ENCODE measurements around the gene CCDC88B. TPM values are rescaled to one million over a fixed set of nuclear protein-coding genes. Genes with fewer than 3 reads are reported as not detected.
"Not testable (repeated sequence)": the region's sequence is repeated elsewhere in the genome, so short reads cannot be mapped to it uniquely, and the experiment has no call there.

Gene CCDC88B
- total and polyA plus RNA-seq, 4 donors: 13.6 to 56.8 (median 43.4) TPM

- WGBS, 2 donors: 78 to 92% methylated on average over 5 of the region's 5 CpGs
- H3K4me3 ChIP-seq: no peak overlapping the region
- H3K36me3 ChIP-seq (ENCODE audit: control insufficient read depth in 4 of 4, insufficient read depth in 4 of 4, low read length in 4 of 4): peaks cover 0 to 19% (median 0%) of the 10 kb centered on the region in 4 donors
- H3K27me3 ChIP-seq (ENCODE audit: control insufficient read depth in 3 of 3, insufficient read depth in 3 of 3, low read length in 2 of 3): no peaks in the 10 kb centered on the region
- TF ChIP-seq CTCF (IDR thresholded peaks at IDR 0.05; ENCODE audit: control extremely low read depth, extremely low read depth): no peak
- H3K27ac ChIP-seq (ENCODE audit: low read depth in 1 of 2, low read length in 1 of 2): peak overlapping the region in 1 of 2 donors; percentile 80
- DNase-seq (peak in 2 of 3 donors; percentile 32 to 59), ATAC-seq (ENCODE audit: insufficient read depth, low FRiP score) (no peak)
- H3K9me3 ChIP-seq (ENCODE audit: control insufficient read depth in 4 of 4, insufficient read depth in 3 of 4, low read length in 3 of 4): no peaks in the 10 kb centered on the region
- no peak overlapping the region for H3K9ac ChIP-seq (ENCODE audit: insufficient read depth in 1 of 2, low read length in 2 of 2)
- H3K4me1 ChIP-seq (ENCODE audit: control insufficient read depth in 5 of 5, insufficient read depth in 5 of 5, low read length in 5 of 5): peaks cover 0 to 15% (median 3%) of the 10 kb centered on the region in 5 donors
Observed at GRCh38 chr11:64321533-64321932, 18.5 kb upstream of the CCDC88B start.

GRCh38 chr11:64322925-64323260, 17.1 kb upstream of the CCDC88B start:
- Histone ChIP-seq H3K9ac (ENCODE audit: insufficient read depth in 1 of 2, low read length in 2 of 2) (no peak overlapping the region), H3K4me1 (ENCODE audit: control insufficient read depth in 5 of 5, insufficient read depth in 5 of 5, low read length in 5 of 5) (peaks cover 0 to 15% (median 3%) of the 10 kb centered on the region in 5 donors), H3K27me3 (ENCODE audit: control insufficient read depth in 3 of 3, insufficient read depth in 3 of 3, low read length in 2 of 3) (no peaks in the 10 kb centered on the region), H3K36me3 (ENCODE audit: control insufficient read depth in 4 of 4, insufficient read depth in 4 of 4, low read length in 4 of 4) (peaks cover 0 to 19% (median 0%) of the 10 kb centered on the region in 4 donors), H3K9me3 (ENCODE audit: control insufficient read depth in 4 of 4, insufficient read depth in 3 of 4, low read length in 3 of 4) (no peaks in the 10 kb centered on the region), H3K4me3 (no peak overlapping the region), H3K27ac (ENCODE audit: low read depth in 1 of 2, low read length in 1 of 2) (peak overlapping the region in 1 of 2 donors; percentile 85)
- TF ChIP-seq CTCF (IDR thresholded peaks at IDR 0.05; ENCODE audit: control extremely low read depth, extremely low read depth): no peak
- ATAC-seq (ENCODE audit: insufficient read depth, low FRiP score) (no peak), DNase-seq (no peak)
- 73 to 84% methylated on average over 7 of the region's 7 CpGs for WGBS, 2 donors

- H3K36me3 ChIP-seq (ENCODE audit: control insufficient read depth in 4 of 4, insufficient read depth in 4 of 4, low read length in 4 of 4): peaks cover 0 to 19% (median 0%) of the 10 kb centered on the region in 4 donors
- 63 to 66% methylated on average over 5 of the region's 5 CpGs for WGBS, 2 donors
- DNase-seq: no peak
- no peaks in the 10 kb centered on the region for H3K27me3 ChIP-seq (ENCODE audit: control insufficient read depth in 3 of 3, insufficient read depth in 3 of 3, low read length in 2 of 3)
- peak overlapping the region in 1 of 2 donors; percentile 85 for H3K27ac ChIP-seq (ENCODE audit: low read depth in 1 of 2, low read length in 1 of 2)
- ATAC-seq (ENCODE audit: insufficient read depth, low FRiP score): no peak
- no peaks in the 10 kb centered on the region for H3K9me3 ChIP-seq (ENCODE audit: control insufficient read depth in 4 of 4, insufficient read depth in 3 of 4, low read length in 3 of 4)
- peaks cover 0 to 15% (median 3%) of the 10 kb centered on the region in 5 donors for H3K4me1 ChIP-seq (ENCODE audit: control insufficient read depth in 5 of 5, insufficient read depth in 5 of 5, low read length in 5 of 5)
- H3K9ac ChIP-seq (ENCODE audit: insufficient read depth in 1 of 2, low read length in 2 of 2): no peak overlapping the region
- H3K4me3 ChIP-seq: no peak overlapping the region
- TF ChIP-seq CTCF (IDR thresholded peaks at IDR 0.05; ENCODE audit: control extremely low read depth, extremely low read depth): no peak
Observed at GRCh38 chr11:64323373-64323772, 16.6 kb upstream of the CCDC88B start.

- not testable (repeated sequence) for H3K9ac ChIP-seq (ENCODE audit: insufficient read depth in 1 of 2, low read length in 2 of 2); H3K9me3 ChIP-seq (ENCODE audit: control insufficient read depth in 4 of 4, insufficient read depth in 3 of 4, low read length in 3 of 4); DNase-seq
Observed at GRCh38 chr11:64323984-64324383, 16.0 kb upstream of the CCDC88B start.

More at GRCh38 chr11:64323984-64324383, 16.0 kb upstream of the CCDC88B start:
- Histone ChIP-seq H3K36me3 (ENCODE audit: control insufficient read depth in 4 of 4, insufficient read depth in 4 of 4, low read length in 4 of 4) (peaks cover 0 to 19% (median 0%) of the 10 kb centered on the region in 4 donors), H3K27ac (ENCODE audit: low read depth in 1 of 2, low read length in 1 of 2) (peak overlapping the region in 1 of 2 donors; percentile 51), H3K4me1 (ENCODE audit: control insufficient read depth in 5 of 5, insufficient read depth in 5 of 5, low read length in 5 of 5) (peaks cover 0 to 12% (median under 1%) of the 10 kb centered on the region in 5 donors)
- not testable (repeated sequence) for H3K4me3 ChIP-seq; H3K27me3 ChIP-seq (ENCODE audit: control insufficient read depth in 3 of 3, insufficient read depth in 3 of 3, low read length in 2 of 3); ATAC-seq (ENCODE audit: insufficient read depth, low FRiP score)
- 84 to 88% methylated on average over 4 of the region's 4 CpGs for WGBS, 2 donors

All from lung (tissue), 12 donors.